Measurements from ENCODE around the gene ABCC6. TPM values are rescaled to one million over a fixed set of nuclear protein-coding genes. Genes with fewer than 3 reads are reported as not detected.

The ABCC6 gene
- total RNA-seq, 1 donor from 2014 or later: 0.53 TPM

GRCh38 chr16:16120044-16120381, 103.3 kb downstream of the ABCC6 start:
- no peak overlapping the region for H3K4me3 ChIP-seq
- H3K27ac ChIP-seq: peak overlapping the region in 1 of 2 donors; percentile 8
- intact Hi-C loops (cut with DNase I): loop anchor here (5.0 to 10.0 kb wide), 2 partner anchors 233 to 355 kb away; partner anchors contain the start of gene CEP20

GRCh38 chr16:16118337-16118736, 105.0 kb downstream of the ABCC6 start:
- no peaks in the 10 kb centered on the region for H3K4me1 ChIP-seq
- no peak for DNase-seq (ENCODE audit: low spot score in 2 of 2)
- H3K9me3 ChIP-seq: no peaks in the 10 kb centered on the region
- H3K27me3 ChIP-seq: no peaks in the 10 kb centered on the region
- H3K4me3 ChIP-seq: no peak overlapping the region
- TF ChIP-seq CTCF (IDR thresholded peaks at IDR 0.05): no peak
- H3K36me3 ChIP-seq: peaks cover 68 to 77% of the 10 kb centered on the region in 2 donors
- intact Hi-C loops (cut with DNase I): no loop called here
- no peak overlapping the region for H3K27ac ChIP-seq

More at GRCh38 chr16:16120044-16120381, 103.3 kb downstream of the ABCC6 start:
- no peaks in the 10 kb centered on the region for H3K4me1 ChIP-seq
- no peak for DNase-seq (ENCODE audit: low spot score in 2 of 2)
- TF ChIP-seq CTCF (IDR thresholded peaks at IDR 0.05): no peak
- peaks cover 4 to 5% of the 10 kb centered on the region in 2 donors for H3K9me3 ChIP-seq
- peaks cover 64 to 66% of the 10 kb centered on the region in 2 donors for H3K36me3 ChIP-seq
- H3K27me3 ChIP-seq: no peaks in the 10 kb centered on the region

GRCh38 chr16:16116841-16117240, 106.5 kb downstream of the ABCC6 start:
- Histone ChIP-seq H3K4me1 (no peaks in the 10 kb centered on the region), H3K36me3 (peaks cover 70 to 77% of the 10 kb centered on the region in 2 donors)

GRCh38 chr16:16113076-16113475, 110.2 kb downstream of the ABCC6 start:
- Histone ChIP-seq H3K4me1 (no peaks in the 10 kb centered on the region), H3K36me3 (peaks cover 83 to 99% of the 10 kb centered on the region in 2 donors), H3K4me3 (no peak overlapping the region), H3K27me3 (no peaks in the 10 kb centered on the region), H3K27ac (no peak overlapping the region), H3K9me3 (no peaks in the 10 kb centered on the region)
- no peak for DNase-seq (ENCODE audit: low spot score in 2 of 2)
- intact Hi-C loops (cut with DNase I): no loop called here
- TF ChIP-seq CTCF (IDR thresholded peaks at IDR 0.05): no peak

More at GRCh38 chr16:16116841-16117240, 106.5 kb downstream of the ABCC6 start:
- intact Hi-C loops (cut with DNase I): no loop called here
- H3K4me3 ChIP-seq: no peak overlapping the region
- H3K27me3 ChIP-seq: no peaks in the 10 kb centered on the region
- DNase-seq (ENCODE audit: low spot score in 2 of 2): no peak
- H3K9me3 ChIP-seq: no peaks in the 10 kb centered on the region
- no peak for TF ChIP-seq CTCF (IDR thresholded peaks at IDR 0.05)
- no peak overlapping the region for H3K27ac ChIP-seq

- Histone ChIP-seq H3K36me3 (peaks cover 79 to 97% of the 10 kb centered on the region in 2 donors), H3K9me3 (no peaks in the 10 kb centered on the region)
- intact Hi-C loops (cut with DNase I): no loop called here
Observed at GRCh38 chr16:16112450-16113053, 110.7 kb downstream of the ABCC6 start.

More at GRCh38 chr16:16112450-16113053, 110.7 kb downstream of the ABCC6 start:
- H3K4me3 ChIP-seq: no peak overlapping the region
- DNase-seq (ENCODE audit: low spot score in 2 of 2): no peak
- H3K27me3 ChIP-seq: no peaks in the 10 kb centered on the region
- H3K27ac ChIP-seq: no peak overlapping the region
- H3K4me1 ChIP-seq: no peaks in the 10 kb centered on the region
- TF ChIP-seq CTCF (IDR thresholded peaks at IDR 0.05): no peak
